ENCODE measurements around the gene RSAD2.
"Not testable (repeated sequence)": the region's sequence is repeated elsewhere in the genome, so short reads cannot be mapped to it uniquely, and the experiment has no call there.

The RSAD2 gene

GRCh38 chr2:6888724-6889123, 11.1 kb downstream of the RSAD2 start:
- Histone ChIP-seq H3K9me2 (replicated peaks; ENCODE audit: insufficient read depth, low read length) (no peaks in the 10 kb centered on the region), H3K79me2 (ENCODE audit: insufficient read depth, low read length) (no peaks in the 10 kb centered on the region), H3K4me2 (ENCODE audit: low read depth, low read length, poor library complexity, severe bottlenecking) (no peak overlapping the region), H3K27me3 (ENCODE audit: low read length) (no peaks in the 10 kb centered on the region), H3K27ac (ENCODE audit: low read depth, low read length) (no peak overlapping the region), H3K4me3 (ENCODE audit: insufficient read depth, low read length, poor library complexity, severe bottlenecking) (no peak overlapping the region), H3K9me3 (ENCODE audit: insufficient read depth, low read length) (no peaks in the 10 kb centered on the region), H4K20me1 (ENCODE audit: low read depth, low read length) (no peaks in the 10 kb centered on the region), H3K9ac (ENCODE audit: low read length) (no peak overlapping the region), H2AFZ (ENCODE audit: low read depth, low read length, severe bottlenecking) (no peak overlapping the region), H3K36me3 (ENCODE audit: low read length) (no peaks in the 10 kb centered on the region), H3F3A (ENCODE audit: insufficient read depth) (no peaks in the 10 kb centered on the region)
- no peak for TF ChIP-seq EZH2phosphoT487 (conservative IDR thresholded peaks at IDR 0.05; ENCODE audit: low read length)
- TF ChIP-seq, protein P1, sequence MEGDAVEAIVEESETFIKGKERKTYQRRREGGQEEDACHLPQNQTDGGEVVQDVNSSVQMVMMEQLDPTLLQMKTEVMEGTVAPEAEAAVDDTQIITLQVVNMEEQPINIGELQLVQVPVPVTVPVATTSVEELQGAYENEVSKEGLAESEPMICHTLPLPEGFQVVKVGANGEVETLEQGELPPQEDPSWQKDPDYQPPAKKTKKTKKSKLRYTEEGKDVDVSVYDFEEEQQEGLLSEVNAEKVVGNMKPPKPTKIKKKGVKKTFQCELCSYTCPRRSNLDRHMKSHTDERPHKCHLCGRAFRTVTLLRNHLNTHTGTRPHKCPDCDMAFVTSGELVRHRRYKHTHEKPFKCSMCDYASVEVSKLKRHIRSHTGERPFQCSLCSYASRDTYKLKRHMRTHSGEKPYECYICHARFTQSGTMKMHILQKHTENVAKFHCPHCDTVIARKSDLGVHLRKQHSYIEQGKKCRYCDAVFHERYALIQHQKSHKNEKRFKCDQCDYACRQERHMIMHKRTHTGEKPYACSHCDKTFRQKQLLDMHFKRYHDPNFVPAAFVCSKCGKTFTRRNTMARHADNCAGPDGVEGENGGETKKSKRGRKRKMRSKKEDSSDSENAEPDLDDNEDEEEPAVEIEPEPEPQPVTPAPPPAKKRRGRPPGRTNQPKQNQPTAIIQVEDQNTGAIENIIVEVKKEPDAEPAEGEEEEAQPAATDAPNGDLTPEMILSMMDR (IDR thresholded peaks at IDR 0.05; ENCODE audit: insufficient read depth, low read length, poor library complexity, severe bottlenecking) = no peak

DNA sequence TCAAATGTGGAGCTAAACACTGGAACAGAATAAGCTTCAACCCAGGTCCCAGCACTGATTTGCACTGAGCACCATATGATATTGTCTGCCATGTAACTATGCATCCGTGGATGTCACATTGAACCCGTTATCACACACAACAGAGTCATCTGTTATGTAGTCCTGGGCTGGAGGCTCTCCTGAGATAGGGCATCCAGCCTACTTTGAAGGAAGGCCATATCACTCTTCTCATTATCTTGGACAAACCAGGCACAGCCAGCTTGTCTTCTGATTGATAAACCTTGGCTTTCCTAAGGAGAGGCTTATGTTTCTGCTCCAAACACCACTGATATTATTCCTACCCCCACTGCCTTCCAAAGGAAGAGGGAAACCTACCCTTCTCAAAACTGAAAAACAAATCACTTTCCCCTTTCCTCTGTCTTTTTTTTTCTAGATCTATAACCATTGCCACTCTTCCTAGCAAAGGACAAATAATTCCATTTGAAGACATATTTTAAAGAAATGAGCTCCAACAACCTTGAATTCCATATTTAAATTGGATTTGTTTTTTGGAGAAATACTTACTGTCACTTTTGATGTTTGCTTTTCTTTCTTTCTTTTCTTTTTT, 16.4 kb downstream of the RSAD2 start:
- no peak overlapping the region for H3K4me2 ChIP-seq (ENCODE audit: low read depth, low read length, poor library complexity, severe bottlenecking)
- TF ChIP-seq, protein P1 (IDR thresholded peaks at IDR 0.05; ENCODE audit: insufficient read depth, low read length, poor library complexity, severe bottlenecking) = no peak
- TF ChIP-seq EZH2phosphoT487 (conservative IDR thresholded peaks at IDR 0.05; ENCODE audit: low read length) = no peak

DNA sequence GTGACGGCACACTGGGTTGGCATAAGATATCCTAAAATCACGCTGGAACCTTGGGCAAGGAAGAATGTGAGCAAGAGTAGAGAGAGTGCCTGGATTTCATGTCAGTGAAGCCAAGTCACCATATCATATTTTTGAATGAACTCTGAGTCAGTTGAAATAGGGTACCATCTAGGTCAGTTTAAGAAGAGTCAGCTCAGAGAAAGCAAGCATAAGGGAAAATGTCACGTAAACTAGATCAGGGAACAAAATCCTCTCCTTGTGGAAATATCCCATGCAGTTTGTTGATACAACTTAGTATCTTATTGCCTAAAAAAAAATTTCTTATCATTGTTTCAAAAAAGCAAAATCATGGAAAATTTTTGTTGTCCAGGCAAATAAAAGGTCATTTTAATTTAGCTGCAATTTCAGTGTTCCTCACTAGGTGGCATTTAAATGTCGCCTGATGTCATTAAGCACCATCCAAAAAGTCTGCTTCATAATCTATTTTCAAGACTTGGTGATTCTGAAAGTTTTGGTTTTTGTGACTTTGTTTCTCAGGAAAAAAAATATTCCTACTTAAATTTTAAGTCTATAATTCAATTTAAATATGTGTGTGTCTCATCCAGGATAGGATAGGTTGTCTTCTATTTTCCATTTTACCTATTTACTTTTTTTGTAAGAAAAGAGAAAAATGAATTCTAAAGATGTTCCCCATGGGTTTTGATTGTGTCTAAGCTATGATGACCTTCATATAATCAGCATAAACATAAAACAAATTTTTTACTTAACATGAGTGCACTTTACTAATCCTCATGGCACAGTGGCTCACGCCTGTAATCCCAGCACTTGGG, 19.6 kb downstream of the RSAD2 start:
- Histone ChIP-seq H3K4me2 (ENCODE audit: low read depth, low read length, poor library complexity, severe bottlenecking) (no peak overlapping the region), H3K27ac (ENCODE audit: low read depth, low read length) (no peak overlapping the region), H3K4me3 (ENCODE audit: insufficient read depth, low read length, poor library complexity, severe bottlenecking) (no peak overlapping the region), H3K27me3 (ENCODE audit: low read length) (no peaks in the 10 kb centered on the region), H3K36me3 (ENCODE audit: low read length) (no peaks in the 10 kb centered on the region), H4K20me1 (ENCODE audit: low read depth, low read length) (no peaks in the 10 kb centered on the region), H3K79me2 (ENCODE audit: insufficient read depth, low read length) (no peaks in the 10 kb centered on the region), H3K9ac (ENCODE audit: low read length) (no peak overlapping the region), H3F3A (ENCODE audit: insufficient read depth) (no peaks in the 10 kb centered on the region), H3K9me2 (replicated peaks; ENCODE audit: insufficient read depth, low read length) (no peaks in the 10 kb centered on the region), H2AFZ (ENCODE audit: low read depth, low read length, severe bottlenecking) (no peak overlapping the region), H3K9me3 (ENCODE audit: insufficient read depth, low read length) (no peaks in the 10 kb centered on the region)
- TF ChIP-seq, protein P1 (IDR thresholded peaks at IDR 0.05; ENCODE audit: insufficient read depth, low read length, poor library complexity, severe bottlenecking) = peak; percentile 76
- no peak for TF ChIP-seq EZH2phosphoT487 (conservative IDR thresholded peaks at IDR 0.05; ENCODE audit: low read length)

More for the DNA sequence above, 16.4 kb downstream of the RSAD2 start:
- Histone ChIP-seq H2AFZ (ENCODE audit: low read depth, low read length, severe bottlenecking) (no peak overlapping the region), H3K9me3 (ENCODE audit: insufficient read depth, low read length) (no peaks in the 10 kb centered on the region), H4K20me1 (ENCODE audit: low read depth, low read length) (no peaks in the 10 kb centered on the region), H3F3A (ENCODE audit: insufficient read depth) (no peaks in the 10 kb centered on the region), H3K4me3 (ENCODE audit: insufficient read depth, low read length, poor library complexity, severe bottlenecking) (no peak overlapping the region), H3K9ac (ENCODE audit: low read length) (no peak overlapping the region), H3K36me3 (ENCODE audit: low read length) (no peaks in the 10 kb centered on the region), H3K9me2 (replicated peaks; ENCODE audit: insufficient read depth, low read length) (no peaks in the 10 kb centered on the region), H3K79me2 (ENCODE audit: insufficient read depth, low read length) (no peaks in the 10 kb centered on the region), H3K27ac (ENCODE audit: low read depth, low read length) (no peak overlapping the region), H3K27me3 (ENCODE audit: low read length) (no peaks in the 10 kb centered on the region)

GRCh38 chr2:6902581-6902980, 25.0 kb downstream of the RSAD2 start:
- H3F3A ChIP-seq (ENCODE audit: insufficient read depth); H3K4me3 ChIP-seq (ENCODE audit: insufficient read depth, low read length, poor library complexity, severe bottlenecking); H3K9me2 ChIP-seq (replicated peaks; ENCODE audit: insufficient read depth, low read length); H3K9ac ChIP-seq (ENCODE audit: low read length); H3K4me2 ChIP-seq (ENCODE audit: low read depth, low read length, poor library complexity, severe bottlenecking); H3K9me3 ChIP-seq (ENCODE audit: insufficient read depth, low read length); H3K27ac ChIP-seq (ENCODE audit: low read depth, low read length); H3K36me3 ChIP-seq (ENCODE audit: low read length); H3K79me2 ChIP-seq (ENCODE audit: insufficient read depth, low read length); H3K27me3 ChIP-seq (ENCODE audit: low read length); H2AFZ ChIP-seq (ENCODE audit: low read depth, low read length, severe bottlenecking); H4K20me1 ChIP-seq (ENCODE audit: low read depth, low read length): not testable (repeated sequence)
